GM19452 (cell line): ENCODE measurements around the gene MUC21.
"Not testable (repeated sequence)": the region's sequence is repeated elsewhere in the genome, so short reads cannot be mapped to it uniquely, and the experiment has no call there.

Experiments used
- ATAC-seq: cut with Tn5 transposase; IDR thresholded peaks from one replicate; pipeline ENCODE4 v1.9.1; 2021; ENCODE audit not compliant: unreplicated experiment

Gene MUC21

DNA sequence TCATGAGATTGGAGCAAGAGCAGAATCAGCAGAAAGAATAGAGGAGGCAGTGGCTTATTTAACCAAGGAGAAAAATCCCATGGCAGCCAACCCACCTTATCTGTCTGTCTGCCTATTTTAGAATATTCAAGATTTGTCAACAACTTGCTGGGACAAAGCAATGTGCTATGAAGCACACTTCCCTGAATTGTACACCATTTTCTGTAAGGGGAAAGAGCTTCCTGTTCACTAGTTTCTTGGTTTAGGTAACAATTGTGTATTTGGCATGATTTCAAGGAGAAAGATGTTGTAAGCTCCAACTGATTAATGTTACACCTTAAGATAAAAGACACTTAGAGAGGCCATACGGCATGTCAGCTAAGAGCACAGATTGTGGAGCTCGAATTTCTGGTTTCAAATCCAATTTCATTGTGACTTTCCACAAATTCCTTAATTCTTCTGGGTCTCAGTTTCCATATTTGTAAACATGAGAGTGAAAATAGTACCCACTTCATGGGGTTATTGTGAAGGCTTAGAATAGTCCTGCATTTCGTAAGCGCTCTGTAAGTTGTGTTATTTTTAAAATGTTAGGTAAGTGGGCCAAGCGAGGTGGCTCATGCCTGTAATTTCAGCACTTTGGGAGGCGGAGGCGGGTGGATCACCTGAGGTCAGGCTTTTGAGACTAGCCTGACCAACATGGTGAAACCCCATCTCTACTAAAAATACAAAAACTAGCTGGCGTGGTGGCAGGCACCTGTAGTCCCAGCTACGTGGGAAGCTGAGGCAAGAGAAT is 21.9 kb downstream of the MUC21 start:
- no peak for ATAC-seq

DNA sequence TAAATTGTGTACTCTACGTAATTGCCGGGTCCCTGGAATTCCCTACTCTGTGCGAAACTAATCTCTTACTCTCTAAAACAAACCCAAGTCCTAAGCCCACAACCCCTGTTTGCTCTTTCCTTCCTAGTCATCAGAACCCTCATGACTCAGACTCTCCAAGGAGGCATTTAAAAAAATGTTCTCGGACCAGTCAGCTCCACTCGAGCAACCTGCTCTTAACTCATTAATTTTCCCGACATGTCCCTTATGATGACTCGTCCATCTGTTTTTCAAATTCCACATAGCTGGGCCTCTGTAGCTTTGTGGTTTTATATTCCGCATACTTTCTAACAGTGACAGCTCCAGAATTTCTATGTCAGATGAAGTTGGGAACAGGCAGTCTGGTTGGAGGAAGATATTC is 24.2 kb downstream of the MUC21 start:
- no peak for ATAC-seq

DNA sequence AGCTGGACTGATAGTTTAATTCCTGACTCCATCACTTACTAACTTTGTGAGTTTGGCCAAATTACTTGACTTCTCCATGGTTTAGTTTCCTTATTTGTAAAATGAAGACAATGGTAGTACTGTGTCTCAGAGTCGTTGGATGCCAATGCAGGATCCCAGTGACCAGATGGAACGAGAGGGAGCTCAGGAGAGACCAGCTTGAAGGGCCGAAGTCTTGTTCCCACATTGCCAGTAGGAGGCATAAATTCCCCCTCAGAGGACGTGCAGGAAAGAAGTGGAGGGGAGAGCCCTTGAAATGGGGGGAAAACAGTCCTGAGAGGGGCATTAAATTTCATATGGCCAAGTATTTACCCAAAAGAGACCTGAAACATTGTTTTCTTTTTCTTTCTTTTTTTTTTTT is 24.6 kb downstream of the MUC21 start:
- ATAC-seq = no peak

DNA sequence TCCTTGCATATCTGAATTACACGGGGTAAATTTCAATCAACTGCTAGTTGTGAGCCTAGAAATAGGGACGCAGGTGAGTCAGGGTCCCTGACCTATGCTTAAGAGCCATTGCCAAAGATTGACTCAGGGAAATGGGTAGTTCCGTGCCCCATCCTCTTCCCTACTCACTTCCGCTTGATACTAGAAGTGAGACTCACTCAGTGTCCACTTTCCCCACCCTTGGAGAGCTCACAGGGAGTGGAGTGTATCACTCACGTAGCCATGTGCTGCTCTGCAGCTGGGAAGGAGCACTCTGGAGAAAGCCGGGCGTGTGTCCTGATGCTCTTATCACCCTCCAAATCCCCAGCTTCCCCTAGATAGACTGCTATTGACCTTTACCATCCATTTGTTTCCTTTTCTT is 26.2 kb downstream of the MUC21 start:
- no peak for ATAC-seq

DNA sequence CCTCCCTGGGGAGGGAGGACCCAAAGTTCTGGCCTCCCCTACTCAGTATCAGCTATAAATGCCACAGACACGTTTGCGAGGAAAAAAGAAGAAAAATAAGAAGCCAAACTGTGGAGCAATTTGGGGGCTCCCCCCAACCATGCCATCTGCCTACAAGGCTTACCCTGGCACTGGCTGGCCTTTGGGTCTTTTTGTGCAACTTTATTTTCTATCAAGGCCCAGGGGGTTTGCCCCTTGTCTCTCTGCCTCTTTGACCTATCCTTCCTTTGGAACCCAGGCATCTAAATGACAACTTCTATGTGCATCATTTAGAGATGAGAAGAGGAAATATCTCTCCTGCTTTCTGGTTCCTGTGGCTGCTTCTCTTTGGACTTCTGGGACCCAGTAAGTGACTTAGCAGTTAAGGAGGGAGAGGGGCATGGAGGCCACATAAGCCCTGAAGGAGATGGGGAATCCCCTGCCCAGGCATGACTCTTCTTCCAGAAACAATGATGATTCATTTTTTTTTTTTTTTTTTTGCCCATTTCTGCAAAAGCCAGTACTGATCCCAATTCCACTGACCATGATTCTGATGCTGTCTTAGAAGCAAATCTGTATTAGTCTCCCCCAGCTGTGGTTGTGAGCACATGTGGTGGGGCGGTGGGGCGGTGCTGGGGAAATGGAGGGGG is 27.0 kb downstream of the MUC21 start, which contains the start of gene MUC22:
Gene MUC22, plus strand, starts transcription at position 82 of the 668 bp plus-strand sequence. Its CDS starts 233 bp downstream, at position 315.
- ATAC-seq = no peak

DNA sequence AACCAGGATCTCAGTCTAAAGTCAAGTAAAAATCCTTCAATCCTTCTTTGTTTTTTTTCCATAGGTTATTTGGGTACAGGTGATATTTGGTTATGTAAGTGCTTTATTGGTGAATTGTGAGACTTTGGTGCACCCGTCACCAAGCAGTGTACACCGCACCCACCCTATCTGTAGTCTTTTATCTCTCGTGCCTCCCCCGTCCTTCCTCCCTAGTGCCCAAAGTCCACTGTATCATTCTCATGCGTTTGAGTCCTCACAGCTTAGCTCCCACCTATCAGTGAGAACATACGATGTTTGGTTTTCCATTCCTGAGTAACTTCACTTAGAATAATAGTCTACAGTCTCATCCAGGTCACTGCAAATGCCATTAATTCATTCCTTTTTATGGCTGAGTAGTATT is 27.6 kb downstream of the MUC21 start:
- ATAC-seq = no peak

DNA sequence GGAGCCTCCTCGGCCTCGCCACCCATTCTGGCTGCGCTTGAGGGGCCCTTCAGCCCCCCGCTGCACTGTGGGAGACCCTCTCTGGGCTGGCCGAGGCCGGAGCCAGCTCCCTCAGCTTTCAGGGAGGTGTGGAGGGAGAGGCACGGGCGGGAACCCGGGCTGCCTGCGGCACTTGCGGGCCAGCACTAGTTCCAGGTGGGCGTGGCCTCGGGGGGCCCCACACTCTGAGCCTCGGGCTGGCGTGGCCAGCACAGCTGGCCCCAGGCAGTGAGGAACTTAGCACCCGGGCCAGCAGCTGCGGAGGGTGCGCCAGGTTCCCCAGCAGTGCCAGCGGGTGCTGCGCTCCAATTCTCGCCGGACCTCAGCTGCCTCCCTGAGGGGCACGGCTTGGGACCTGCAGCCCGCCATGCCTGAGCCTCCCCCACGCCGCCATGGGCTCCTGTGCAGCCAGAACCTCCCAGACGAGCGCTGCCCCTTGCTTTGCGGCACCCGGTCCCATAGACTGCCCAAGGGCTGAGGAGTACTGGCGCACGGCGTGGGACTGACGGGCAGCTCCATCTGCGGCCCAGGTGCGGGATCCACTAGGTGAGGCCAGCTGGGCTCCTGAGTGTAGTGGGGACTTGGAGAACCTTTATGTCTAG is 33.3 kb downstream of the MUC21 start:
- no peak for ATAC-seq

DNA sequence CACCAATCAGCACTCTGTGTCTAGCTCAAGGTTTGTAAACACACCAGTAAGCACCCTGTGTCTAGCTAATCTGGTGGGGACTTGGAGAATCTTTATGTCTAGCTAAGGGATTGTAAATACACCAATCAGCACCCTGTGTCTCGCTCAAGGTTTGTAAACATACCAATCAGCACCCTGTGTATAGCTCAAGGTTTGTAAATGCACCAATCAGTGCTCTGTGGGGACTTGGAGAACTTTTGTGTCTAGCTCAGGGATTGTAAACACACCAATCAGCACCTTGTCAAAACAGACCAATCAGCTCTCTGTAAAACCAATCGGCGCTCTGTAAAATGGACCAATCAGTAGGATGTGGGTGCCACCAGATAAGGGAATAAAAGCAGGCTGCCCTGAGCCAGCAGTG is 33.9 kb downstream of the MUC21 start:
- ATAC-seq = not testable (repeated sequence)

DNA sequence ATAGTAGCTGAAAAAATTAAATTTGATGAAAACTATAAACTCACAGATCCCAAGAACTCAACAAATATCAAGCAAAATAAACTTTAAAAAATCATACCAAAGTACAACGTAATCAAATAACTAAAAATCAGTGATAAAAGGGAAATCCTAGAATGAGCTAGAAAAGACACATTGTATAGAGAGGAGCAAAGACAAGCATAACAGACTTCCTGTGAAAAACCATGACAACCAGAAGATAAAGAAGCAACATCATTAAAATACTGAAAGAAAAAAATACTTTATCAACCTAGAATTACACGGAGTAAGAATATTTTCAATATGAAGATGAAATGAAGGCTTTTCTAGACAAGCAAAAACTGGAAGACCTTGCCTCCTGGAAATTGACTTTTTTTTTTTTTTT is 36.5 kb downstream of the MUC21 start:
- ATAC-seq = no peak

DNA sequence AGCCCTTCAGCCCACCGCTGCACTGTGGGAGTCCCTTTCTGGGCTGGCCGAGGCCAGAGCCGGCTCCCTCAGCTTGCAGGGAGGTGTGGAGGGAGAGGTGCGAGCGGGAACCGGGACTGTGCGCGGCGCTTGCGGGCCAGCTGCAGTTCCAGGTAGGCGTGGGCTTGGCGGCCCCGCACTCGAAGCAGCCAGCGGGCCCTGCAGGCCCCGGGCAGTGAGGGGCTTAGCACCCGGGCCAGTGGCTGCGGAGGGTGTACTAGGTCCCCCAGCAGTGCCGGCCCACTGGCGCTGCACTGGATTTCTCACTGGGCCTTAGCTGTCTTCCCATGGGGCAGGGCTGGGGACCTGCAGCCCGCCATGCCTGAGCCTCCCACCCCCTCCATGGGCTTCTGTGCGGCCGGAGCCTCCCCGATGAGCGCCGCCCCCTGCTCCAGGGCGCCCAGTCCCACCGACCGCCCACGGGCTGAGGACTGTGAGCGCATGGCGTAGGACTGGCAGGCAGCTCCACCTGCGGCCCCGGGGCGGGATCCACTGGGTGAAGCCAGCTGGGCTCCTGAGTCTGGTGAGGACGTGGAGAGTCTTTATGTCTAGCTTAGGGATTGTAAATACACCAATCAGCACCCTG is 37.2 kb downstream of the MUC21 start:
- not testable (repeated sequence) for ATAC-seq

DNA sequence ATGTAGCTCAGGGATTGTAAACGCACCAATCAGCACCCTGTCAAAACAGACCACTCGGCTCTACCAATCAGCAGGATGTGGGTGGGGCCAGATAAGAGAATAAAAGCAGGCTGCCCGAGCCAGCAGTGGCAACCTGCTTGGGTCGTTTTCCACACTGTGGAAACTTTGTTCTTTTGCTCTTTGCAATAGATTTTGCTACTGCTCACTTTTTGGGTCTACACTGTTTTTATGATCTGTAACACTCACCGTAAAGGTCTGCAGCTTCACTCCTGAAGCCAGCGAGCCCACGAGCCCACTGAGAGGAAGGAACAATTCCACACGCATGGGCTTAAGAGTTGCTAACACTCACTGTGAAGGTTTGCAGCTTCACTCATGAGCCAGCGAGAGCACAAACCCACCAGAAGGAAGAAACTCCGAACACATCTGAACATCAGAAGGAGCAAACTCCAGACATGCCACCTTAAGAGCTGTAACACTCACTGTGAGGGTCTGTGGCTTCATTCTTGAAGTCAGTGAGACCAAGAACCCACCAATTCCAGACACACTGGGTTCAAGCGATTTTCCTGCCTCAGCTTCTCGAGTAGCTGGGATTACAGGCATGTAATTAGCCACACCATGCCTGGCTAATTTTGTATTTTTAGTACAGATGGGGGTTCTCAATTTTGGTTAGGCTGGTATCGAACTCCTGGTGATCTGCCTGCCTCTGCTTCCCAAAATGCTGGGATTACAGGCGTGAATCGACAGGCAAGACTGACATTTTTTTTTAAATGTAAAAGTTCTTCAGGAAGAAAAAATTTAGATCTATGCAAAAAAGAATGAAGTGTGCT is 38.4 kb downstream of the MUC21 start:
- not testable (repeated sequence) for ATAC-seq

DNA sequence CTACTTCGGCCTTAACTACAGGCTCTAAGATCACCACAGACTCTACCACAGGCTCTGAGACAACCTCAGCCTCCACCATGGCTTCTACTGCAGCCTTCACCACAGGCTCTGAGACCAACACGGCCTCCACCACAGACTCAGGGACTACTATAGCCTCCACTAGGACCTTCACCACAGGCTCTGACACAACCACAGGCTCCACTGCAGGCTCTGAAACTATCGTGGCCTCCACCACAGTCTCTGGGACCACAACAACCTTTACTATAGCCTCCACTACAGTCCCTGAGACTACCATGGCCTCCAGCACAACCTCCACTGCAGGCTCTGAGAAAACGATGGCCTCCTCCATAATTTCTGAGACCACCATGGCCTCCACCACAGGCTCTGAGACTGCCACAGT is 42.1 kb downstream of the MUC21 start:
- ATAC-seq = no peak

DNA sequence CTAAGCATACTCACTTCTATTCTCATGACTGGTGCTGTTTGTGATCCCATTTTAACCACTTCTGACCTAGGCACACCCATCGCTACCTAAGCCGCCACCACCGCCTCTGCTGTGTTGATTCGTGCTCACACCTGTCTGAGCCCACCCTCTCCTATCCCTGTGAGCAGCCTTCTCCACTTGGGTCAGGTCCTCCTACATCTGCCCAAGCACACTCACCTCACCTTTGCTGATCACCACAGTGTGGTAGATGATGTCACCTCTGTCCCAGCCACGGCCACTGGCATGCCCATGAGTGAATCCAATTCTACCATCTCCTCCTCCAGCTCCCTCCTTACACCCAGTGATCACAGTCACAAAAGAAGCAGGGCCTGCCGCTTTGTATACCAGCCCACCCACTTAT is 47.6 kb downstream of the MUC21 start:
- ATAC-seq = no peak

DNA sequence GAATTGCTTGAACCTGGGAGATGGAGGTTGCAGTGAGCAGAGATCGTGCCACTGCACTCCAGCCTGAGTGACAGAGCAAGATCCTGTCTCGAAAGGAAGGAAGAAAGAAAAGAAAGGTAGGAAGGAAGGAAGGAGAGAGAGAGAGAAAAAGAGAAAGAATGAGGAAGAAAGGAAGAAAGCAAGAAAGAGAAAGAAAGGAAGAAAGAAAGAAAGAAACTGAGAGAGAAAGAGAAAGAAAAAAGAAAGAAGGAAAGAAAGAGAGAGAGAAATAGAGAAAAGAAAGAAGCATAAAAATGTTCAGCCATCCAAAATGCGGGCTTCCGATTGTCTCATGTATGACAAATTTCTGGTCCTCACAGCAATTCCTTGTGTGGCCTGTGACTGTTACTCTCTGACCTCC is 49.6 kb downstream of the MUC21 start:
- ATAC-seq = no peak

DNA sequence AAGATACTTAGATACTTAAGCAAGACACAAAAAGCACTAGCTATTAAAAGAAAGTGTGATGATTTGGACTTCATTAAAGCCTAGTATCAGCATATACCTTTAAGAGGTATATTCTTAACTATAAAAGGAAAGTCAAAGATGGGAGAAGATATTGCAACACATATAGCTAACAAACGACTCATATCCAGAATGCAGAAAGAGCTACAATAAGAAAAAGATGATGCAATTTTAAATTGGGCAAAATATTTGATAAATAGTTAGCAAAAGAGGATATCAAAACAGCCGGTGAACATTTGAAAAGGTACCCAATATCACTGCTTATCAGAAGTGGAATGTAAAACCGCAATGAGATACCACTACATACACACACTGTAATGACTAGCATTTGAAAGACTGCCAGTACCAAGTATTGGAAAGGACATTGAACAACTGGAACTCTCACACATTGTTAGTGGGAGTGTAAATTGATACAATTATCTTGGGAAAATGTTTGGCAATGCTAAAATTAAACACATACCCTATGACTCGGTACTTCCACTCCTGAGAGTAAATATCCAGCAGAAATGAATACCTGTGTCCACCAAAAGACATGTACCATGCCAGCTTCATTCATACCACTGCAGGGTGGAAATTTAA is 52.5 kb downstream of the MUC21 start:
- ATAC-seq = no peak

DNA sequence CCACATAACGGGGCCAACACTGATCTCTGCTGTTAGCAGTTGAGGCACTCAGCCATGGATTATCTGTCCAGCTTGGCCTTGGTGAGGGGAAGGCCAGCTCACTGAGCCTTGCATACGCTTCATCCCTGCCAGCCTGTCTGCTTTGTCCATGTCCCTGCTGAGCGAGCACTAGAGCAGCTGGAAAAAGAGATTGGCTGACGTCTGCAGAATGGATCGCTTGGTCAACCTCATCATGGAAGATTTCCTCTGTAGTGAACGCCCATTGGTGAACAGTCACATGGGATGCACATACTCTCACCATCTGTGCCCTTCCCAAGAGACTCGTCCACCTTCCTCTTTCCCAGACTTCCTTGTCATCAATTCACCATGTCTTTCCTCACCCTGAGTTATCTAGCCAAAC is 53.7 kb downstream of the MUC21 start:
- no peak for ATAC-seq

DNA sequence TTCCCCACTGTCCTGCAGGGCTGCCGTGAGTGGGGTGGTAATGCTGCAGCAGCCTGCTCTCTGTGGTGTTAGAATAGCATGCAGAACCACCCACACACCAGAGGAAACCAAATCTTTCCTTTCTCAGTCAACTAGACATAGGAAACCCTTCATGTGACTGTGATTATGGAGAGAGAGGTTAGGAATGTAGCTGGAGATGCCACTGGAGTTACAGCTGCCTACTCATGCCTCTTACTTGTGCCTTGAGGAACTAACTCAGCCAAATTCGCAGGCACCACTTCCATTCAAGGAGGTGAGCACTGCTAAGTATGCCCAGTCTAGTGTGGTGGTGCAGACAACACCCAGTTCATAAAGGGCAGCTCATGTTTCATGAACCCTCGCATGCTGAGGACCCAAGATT is 54.2 kb downstream of the MUC21 start:
- no peak for ATAC-seq

DNA sequence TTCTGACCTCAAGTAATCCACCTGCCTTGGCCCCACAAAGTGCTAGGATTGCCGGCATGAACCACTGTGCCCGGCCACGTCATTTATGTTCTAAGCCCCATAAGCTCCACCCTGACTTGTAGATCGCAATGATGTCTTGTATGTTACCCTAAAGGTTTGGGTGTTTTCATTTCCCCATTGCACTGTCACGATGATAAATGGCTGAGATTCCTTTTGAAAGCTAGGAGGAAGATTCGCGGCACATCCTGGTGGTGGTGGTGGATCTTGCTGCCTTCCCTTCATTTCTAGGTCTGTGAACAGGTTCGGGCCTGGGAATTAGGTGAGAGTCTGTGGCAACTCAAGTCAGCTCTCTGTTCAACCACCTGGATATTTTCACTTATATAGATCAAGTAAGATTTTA is 55.0 kb downstream of the MUC21 start:
- ATAC-seq = no peak
